Measurements from ENCODE around the gene TRNAU1AP. TPM values are rescaled to one million over a fixed set of nuclear protein-coding genes. Genes with fewer than 3 reads are reported as not detected.
A peak's percentile ranks its signal among the peaks of the same experiment; 100 is the strongest.
"Not testable (repeated sequence)": the region's sequence is repeated elsewhere in the genome, so short reads cannot be mapped to it uniquely, and the experiment has no call there.

Gene TRNAU1AP
- total RNA-seq, 1 donor from 2014 or later: 55.4 TPM

DNA sequence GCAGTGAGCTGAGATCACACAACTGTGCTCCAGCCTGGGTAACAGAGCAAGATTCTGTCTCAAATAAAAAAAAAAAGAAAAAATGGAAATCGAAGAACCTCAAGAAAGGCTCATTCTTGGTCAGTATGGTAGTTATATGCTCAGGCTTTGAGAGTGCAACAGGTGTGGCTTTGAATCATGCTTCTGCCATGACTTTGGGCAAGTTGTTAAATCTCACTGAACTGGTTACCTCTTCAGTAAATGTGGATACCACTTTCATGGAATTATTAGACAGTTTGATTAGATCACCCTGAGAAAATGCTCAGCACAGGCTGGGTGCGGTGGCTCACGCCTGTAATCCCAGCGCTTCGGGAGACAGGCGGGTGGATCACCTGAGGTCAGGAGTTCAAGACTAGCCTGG lies 12.8 kb downstream of the TRNAU1AP start:
- Mint-ChIP-seq H3K27me3 (ENCODE audit: low read depth) (no peaks in the 10 kb centered on the region), H3K4me3 (ENCODE audit: low read depth) (no peak overlapping the region), H3K4me1 (ENCODE audit: low read depth) (no peaks in the 10 kb centered on the region), H3K9me3 (no peaks in the 10 kb centered on the region), H3K27ac (no peak overlapping the region), H3K36me3 (ENCODE audit: low read depth) (peaks cover 54% of the 10 kb centered on the region)
- intact Hi-C loops (cut with micrococcal nuclease): no loop called here
- DNase-seq (ENCODE audit: low spot score): no peak

DNA sequence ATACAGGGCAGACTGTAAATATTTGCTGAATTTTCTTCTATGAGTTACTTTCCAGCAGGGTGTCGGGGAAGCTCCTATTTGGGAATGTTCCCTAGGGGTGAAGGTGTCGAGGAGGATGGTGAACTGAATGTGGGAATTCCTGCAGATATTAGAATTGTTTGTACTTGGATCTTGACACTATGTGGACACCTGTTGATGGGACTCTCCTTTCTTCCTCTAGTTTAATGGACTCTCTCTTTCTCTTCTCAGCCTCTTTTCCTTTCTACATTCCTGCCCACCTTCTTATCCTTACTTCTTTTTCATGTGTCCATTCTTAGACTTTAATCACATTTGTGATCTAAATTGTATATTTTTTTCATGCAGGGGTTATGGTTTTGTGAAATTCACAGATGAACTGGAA lies 14.0 kb downstream of the TRNAU1AP start:
- DNase-seq (ENCODE audit: low spot score): no peak
- Mint-ChIP-seq H3K27ac (no peak overlapping the region), H3K27me3 (ENCODE audit: low read depth) (no peaks in the 10 kb centered on the region), H3K4me1 (ENCODE audit: low read depth) (no peaks in the 10 kb centered on the region), H3K9me3 (no peaks in the 10 kb centered on the region), H3K4me3 (ENCODE audit: low read depth) (no peak overlapping the region), H3K36me3 (ENCODE audit: low read depth) (peaks cover 54% of the 10 kb centered on the region)
- intact Hi-C loops (cut with micrococcal nuclease): no loop called here

DNA sequence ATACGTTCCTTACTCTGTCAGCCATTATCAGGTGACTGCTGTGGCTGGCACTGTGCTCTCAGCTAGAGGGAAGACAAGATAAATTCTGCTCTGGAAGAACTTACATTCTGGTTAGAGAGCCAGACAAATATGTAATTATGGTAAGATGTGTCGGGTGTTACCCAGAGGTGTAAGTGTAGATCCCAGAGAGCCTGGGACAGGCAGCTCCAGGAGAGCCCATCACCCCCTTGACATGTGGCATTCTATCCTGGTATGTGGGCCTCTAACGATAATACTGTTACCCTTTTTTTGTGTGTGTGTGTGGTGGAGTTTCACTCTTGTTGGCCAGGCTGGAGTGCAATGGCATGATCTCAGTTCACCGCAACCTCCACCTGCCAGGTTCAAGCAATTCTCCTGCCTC lies 19.0 kb downstream of the TRNAU1AP start:
- no peaks in the 10 kb centered on the region for H3K27me3 Mint-ChIP-seq (ENCODE audit: low read depth)
- H3K4me1 Mint-ChIP-seq (ENCODE audit: low read depth): no peaks in the 10 kb centered on the region
- no peaks in the 10 kb centered on the region for H3K9me3 Mint-ChIP-seq
- H3K4me3 Mint-ChIP-seq (ENCODE audit: low read depth): no peak overlapping the region
- peaks cover 44% of the 10 kb centered on the region for H3K36me3 Mint-ChIP-seq (ENCODE audit: low read depth)
- H3K27ac Mint-ChIP-seq: no peak overlapping the region
- no peak for DNase-seq (ENCODE audit: low spot score)
- intact Hi-C loops (cut with micrococcal nuclease): no loop called here

- intact Hi-C loops (cut with micrococcal nuclease); H3K9me3 Mint-ChIP-seq; H3K27ac Mint-ChIP-seq; H3K4me3 Mint-ChIP-seq (ENCODE audit: low read depth); H3K27me3 Mint-ChIP-seq (ENCODE audit: low read depth); DNase-seq (ENCODE audit: low spot score); H3K4me1 Mint-ChIP-seq (ENCODE audit: low read depth): not testable (repeated sequence)
- peaks cover 48% of the 10 kb centered on the region for H3K36me3 Mint-ChIP-seq (ENCODE audit: low read depth)
Observed at GRCh38 chr1:28572891-28573290, 20.0 kb downstream of the TRNAU1AP start.

- H3K9me3 Mint-ChIP-seq: no peaks in the 10 kb centered on the region
- no peak for DNase-seq (ENCODE audit: low spot score)
- intact Hi-C loops (cut with micrococcal nuclease): no loop called here
- no peak overlapping the region for H3K4me3 Mint-ChIP-seq (ENCODE audit: low read depth)
- H3K27me3 Mint-ChIP-seq (ENCODE audit: low read depth): no peaks in the 10 kb centered on the region
- H3K27ac Mint-ChIP-seq: no peak overlapping the region
- peaks cover 6% of the 10 kb centered on the region for H3K4me1 Mint-ChIP-seq (ENCODE audit: low read depth)
- peaks cover 48% of the 10 kb centered on the region for H3K36me3 Mint-ChIP-seq (ENCODE audit: low read depth)
Observed at GRCh38 chr1:28573564-28573963, 20.7 kb downstream of the TRNAU1AP start.

DNA sequence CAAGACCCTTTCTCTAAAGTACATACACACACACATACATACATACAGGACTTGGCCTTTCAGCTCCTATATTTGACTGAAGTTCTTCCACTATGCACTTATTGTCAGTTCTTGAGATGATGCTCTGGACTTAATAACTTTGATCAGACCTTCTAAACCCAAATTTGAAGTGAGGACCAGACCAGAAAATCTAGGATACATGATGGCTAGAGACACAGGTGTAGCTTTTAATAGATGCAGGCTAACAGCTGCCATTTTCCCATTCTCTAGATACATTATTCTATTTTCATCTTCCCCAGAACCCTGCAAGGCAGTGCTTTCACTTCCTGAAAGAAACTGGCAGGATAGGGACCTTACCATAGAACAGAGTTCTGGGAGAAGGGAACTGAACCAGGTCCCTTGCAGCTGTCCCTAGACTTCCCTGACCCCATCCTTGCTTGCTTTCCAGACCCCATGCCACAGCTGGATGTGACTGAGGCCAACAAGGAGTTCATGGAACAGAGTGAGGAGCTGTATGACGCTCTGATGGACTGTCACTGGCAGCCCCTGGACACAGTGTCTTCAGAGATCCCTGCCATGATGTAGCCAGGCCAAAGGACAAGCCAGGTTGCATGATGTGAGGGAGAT lies 24.3 kb downstream of the TRNAU1AP start:
- H3K4me3 Mint-ChIP-seq (ENCODE audit: low read depth): no peak overlapping the region
- peaks cover 18% of the 10 kb centered on the region for H3K4me1 Mint-ChIP-seq (ENCODE audit: low read depth)
- H3K9me3 Mint-ChIP-seq: no peaks in the 10 kb centered on the region
- no peak for DNase-seq (ENCODE audit: low spot score)
- intact Hi-C loops (cut with micrococcal nuclease): no loop called here
- H3K27ac Mint-ChIP-seq: peak overlapping the region; percentile 60
- no peaks in the 10 kb centered on the region for H3K27me3 Mint-ChIP-seq (ENCODE audit: low read depth)
- H3K36me3 Mint-ChIP-seq (ENCODE audit: low read depth): peaks cover 61% of the 10 kb centered on the region

DNA sequence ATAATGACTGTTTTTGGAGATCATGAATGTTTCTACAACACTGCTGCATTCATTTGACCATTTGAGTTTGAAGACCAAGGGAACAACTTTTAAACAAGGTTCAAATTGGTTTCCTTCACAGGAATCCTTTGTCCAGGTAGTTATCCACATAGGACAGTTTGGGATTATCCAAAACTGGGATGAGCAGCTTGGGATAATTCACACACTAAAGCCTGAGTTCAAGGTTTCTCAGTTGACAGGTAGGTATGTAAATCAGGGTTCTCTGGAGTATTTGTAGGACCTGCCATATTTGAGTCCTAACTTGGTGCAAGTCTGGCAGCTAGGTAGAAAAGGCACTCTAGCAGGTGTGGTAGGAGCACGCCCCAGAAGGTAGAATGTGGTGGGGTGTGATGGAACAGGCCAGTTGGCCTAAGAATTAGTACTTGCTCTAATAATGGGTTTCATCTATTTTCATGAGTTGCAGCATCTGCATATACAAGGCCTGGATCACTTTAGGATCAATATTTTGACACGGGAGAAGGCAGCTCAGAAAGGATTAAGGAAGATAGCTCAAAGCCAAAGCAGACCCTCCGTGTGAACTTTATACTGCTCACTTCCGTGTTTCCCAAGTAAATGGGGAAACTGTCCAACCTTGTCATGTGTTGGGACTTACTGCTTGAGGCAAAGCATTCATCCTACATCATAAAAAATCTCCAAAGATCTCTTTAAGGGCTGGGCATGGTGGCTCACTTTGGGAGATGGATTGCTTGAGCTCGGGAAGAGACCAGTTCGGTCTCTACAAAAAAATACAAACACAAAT lies 25.1 kb downstream of the TRNAU1AP start:
- no peak for DNase-seq (ENCODE audit: low spot score)
- Mint-ChIP-seq H3K4me1 (ENCODE audit: low read depth) (peaks cover 19% of the 10 kb centered on the region), H3K4me3 (ENCODE audit: low read depth) (peak overlapping the region; percentile 50), H3K27me3 (ENCODE audit: low read depth) (no peaks in the 10 kb centered on the region), H3K36me3 (ENCODE audit: low read depth) (peaks cover 61% of the 10 kb centered on the region), H3K9me3 (no peaks in the 10 kb centered on the region), H3K27ac (peak overlapping the region; percentile 35)
- intact Hi-C loops (cut with micrococcal nuclease): no loop called here

GRCh38 chr1:28578696-28579218 lies 25.9 kb downstream of the TRNAU1AP start:
- Mint-ChIP-seq H3K27ac (peak overlapping the region; percentile 71), H3K36me3 (ENCODE audit: low read depth) (peaks cover 58% of the 10 kb centered on the region), H3K9me3 (no peaks in the 10 kb centered on the region), H3K27me3 (ENCODE audit: low read depth) (no peaks in the 10 kb centered on the region), H3K4me1 (ENCODE audit: low read depth) (peaks cover 21% of the 10 kb centered on the region), H3K4me3 (ENCODE audit: low read depth) (peak overlapping the region; percentile 42)
- DNase-seq (ENCODE audit: low spot score): no peak
- intact Hi-C loops (cut with micrococcal nuclease): no loop called here

- intact Hi-C loops (cut with micrococcal nuclease): no loop called here
- DNase-seq (ENCODE audit: low spot score): no peak
- peak overlapping the region; percentile 84 for H3K27ac Mint-ChIP-seq
- no peaks in the 10 kb centered on the region for H3K27me3 Mint-ChIP-seq (ENCODE audit: low read depth)
- peak overlapping the region; percentile 96 for H3K4me3 Mint-ChIP-seq (ENCODE audit: low read depth)
- H3K36me3 Mint-ChIP-seq (ENCODE audit: low read depth): peaks cover 58% of the 10 kb centered on the region
- H3K4me1 Mint-ChIP-seq (ENCODE audit: low read depth): peaks cover 21% of the 10 kb centered on the region
- no peaks in the 10 kb centered on the region for H3K9me3 Mint-ChIP-seq
Observed at GRCh38 chr1:28579401-28579800, 26.5 kb downstream of the TRNAU1AP start.

- peak overlapping the region; percentile 96 for H3K4me3 Mint-ChIP-seq (ENCODE audit: low read depth)
- H3K36me3 Mint-ChIP-seq (ENCODE audit: low read depth): peaks cover 50% of the 10 kb centered on the region
- peaks cover 21% of the 10 kb centered on the region for H3K4me1 Mint-ChIP-seq (ENCODE audit: low read depth)
- no peaks in the 10 kb centered on the region for H3K27me3 Mint-ChIP-seq (ENCODE audit: low read depth)
- intact Hi-C loops (cut with micrococcal nuclease): loop anchor here (1.0 to 5.0 kb wide), 5 partner anchors 62 to 334 kb away; partner anchors contain the start of genes RNU11, TAF12 and YTHDF2
- DNase-seq (ENCODE audit: low spot score): no peak
- peak overlapping the region; percentile 84 for H3K27ac Mint-ChIP-seq
- no peaks in the 10 kb centered on the region for H3K9me3 Mint-ChIP-seq
Observed at GRCh38 chr1:28580722-28581530, 28.0 kb downstream of the TRNAU1AP start.

- H3K36me3 Mint-ChIP-seq (ENCODE audit: low read depth): peaks cover 48% of the 10 kb centered on the region
- peak; percentile 95 for DNase-seq (ENCODE audit: low spot score)
- intact Hi-C loops (cut with micrococcal nuclease): loop anchor here (1.0 to 5.0 kb wide), 7 partner anchors 28 to 334 kb away; partner anchors contain the start of genes PHACTR4, RNU11, TAF12 and TRNAU1AP
- peak overlapping the region; percentile 94 for H3K27ac Mint-ChIP-seq
- H3K27me3 Mint-ChIP-seq (ENCODE audit: low read depth): no peaks in the 10 kb centered on the region
- no peaks in the 10 kb centered on the region for H3K9me3 Mint-ChIP-seq
- peak overlapping the region; percentile 96 for H3K4me3 Mint-ChIP-seq (ENCODE audit: low read depth)
- peaks cover 21% of the 10 kb centered on the region for H3K4me1 Mint-ChIP-seq (ENCODE audit: low read depth)
Observed at GRCh38 chr1:28581531-28582247, 28.8 kb downstream of the TRNAU1AP start.

GRCh38 chr1:28582248-28582615 lies 29.3 kb downstream of the TRNAU1AP start:
- H3K27ac Mint-ChIP-seq: peak overlapping the region; percentile 94
- peaks cover 42% of the 10 kb centered on the region for H3K36me3 Mint-ChIP-seq (ENCODE audit: low read depth)
- DNase-seq (ENCODE audit: low spot score): no peak
- no peaks in the 10 kb centered on the region for H3K9me3 Mint-ChIP-seq
- intact Hi-C loops (cut with micrococcal nuclease): loop anchor here (1.0 to 5.0 kb wide), 4 partner anchors 29 to 335 kb away; partner anchors contain the start of genes PHACTR4, TRNAU1AP and YTHDF2
- H3K4me3 Mint-ChIP-seq (ENCODE audit: low read depth): peak overlapping the region; percentile 96
- H3K4me1 Mint-ChIP-seq (ENCODE audit: low read depth): peaks cover 21% of the 10 kb centered on the region
- no peaks in the 10 kb centered on the region for H3K27me3 Mint-ChIP-seq (ENCODE audit: low read depth)
